ENCODE data around the gene HBB. TPM values are rescaled to one million over a fixed set of nuclear protein-coding genes. Genes with fewer than 3 reads are reported as not detected.

Gene HBB
- total RNA-seq, 1 donor from 2014 or later: 100 TPM

- no peak for DNase-seq
- Histone ChIP-seq H3K9me3 (replicated peaks) (peaks cover 4% of the 10 kb centered on the region), H3K27ac (replicated peaks) (no peak overlapping the region), H3K27me3 (ENCODE audit: low read depth) (no peaks in the 10 kb centered on the region), H3K36me3 (no peaks in the 10 kb centered on the region), H3K4me3 (no peak overlapping the region), H3K4me1 (no peaks in the 10 kb centered on the region)
- intact Hi-C loops (cut with micrococcal nuclease): no loop called here
- TF ChIP-seq CTCF (IDR thresholded peaks at IDR 0.05; ENCODE audit: borderline replicate concordance): no peak
Observed at GRCh38 chr11:5178046-5178837, 48.6 kb downstream of the HBB start.

Other genes starting within 250 kb of the HBB start
- gene OR51L1, start 232.2 kb downstream of the HBB start, total RNA-seq: not detected
- not detected for gene OR52J3, start 180.5 kb downstream of the HBB start, total RNA-seq
- gene OR52E2, start 167.4 kb downstream of the HBB start, total RNA-seq: not detected
- gene OR52E1, start 157.5 kb downstream of the HBB start, total RNA-seq: not detected
- not detected for gene OR52A5, start 88.7 kb downstream of the HBB start, total RNA-seq
- gene OR52A1, start 72.3 kb downstream of the HBB start, total RNA-seq: not detected
- gene OR51V1, start 26.4 kb downstream of the HBB start, total RNA-seq: not detected
- gene HBD, start 7.4 kb upstream of the HBB start, total RNA-seq: not detected
- not detected for gene HBG1, start 22.8 kb upstream of the HBB start, total RNA-seq
- not detected for gene HBG2, start 27.7 kb upstream of the HBB start, total RNA-seq
- not detected for gene HBE1, start 42.9 kb upstream of the HBB start, total RNA-seq
- not detected for gene OR51B4, start 74.9 kb upstream of the HBB start, total RNA-seq
- not detected for gene OR51B2, start 97.2 kb upstream of the HBB start, total RNA-seq
- gene OR51B5, start 116.5 kb upstream of the HBB start, total RNA-seq: not detected
- not detected for gene OR51B6, start 124.4 kb upstream of the HBB start, total RNA-seq
- gene OR51M1, start 156.7 kb upstream of the HBB start, total RNA-seq: not detected
- not detected for gene OR51Q1, start 195.0 kb upstream of the HBB start, total RNA-seq
- not detected for gene OR51I1, start 214.4 kb upstream of the HBB start, total RNA-seq
- gene OR51I2, start 222.3 kb upstream of the HBB start, total RNA-seq: not detected

All from left ventricle myocardium inferior (tissue), 1 donor.